GM03348 (cell line): ENCODE measurements around the gene IRF2BP2.

Experiments used
- DNase-seq: peaks from one replicate; pipeline ENCODE4 v3.0.0; 2012; ENCODE audit warnings: low spot score

Gene IRF2BP2

DNA sequence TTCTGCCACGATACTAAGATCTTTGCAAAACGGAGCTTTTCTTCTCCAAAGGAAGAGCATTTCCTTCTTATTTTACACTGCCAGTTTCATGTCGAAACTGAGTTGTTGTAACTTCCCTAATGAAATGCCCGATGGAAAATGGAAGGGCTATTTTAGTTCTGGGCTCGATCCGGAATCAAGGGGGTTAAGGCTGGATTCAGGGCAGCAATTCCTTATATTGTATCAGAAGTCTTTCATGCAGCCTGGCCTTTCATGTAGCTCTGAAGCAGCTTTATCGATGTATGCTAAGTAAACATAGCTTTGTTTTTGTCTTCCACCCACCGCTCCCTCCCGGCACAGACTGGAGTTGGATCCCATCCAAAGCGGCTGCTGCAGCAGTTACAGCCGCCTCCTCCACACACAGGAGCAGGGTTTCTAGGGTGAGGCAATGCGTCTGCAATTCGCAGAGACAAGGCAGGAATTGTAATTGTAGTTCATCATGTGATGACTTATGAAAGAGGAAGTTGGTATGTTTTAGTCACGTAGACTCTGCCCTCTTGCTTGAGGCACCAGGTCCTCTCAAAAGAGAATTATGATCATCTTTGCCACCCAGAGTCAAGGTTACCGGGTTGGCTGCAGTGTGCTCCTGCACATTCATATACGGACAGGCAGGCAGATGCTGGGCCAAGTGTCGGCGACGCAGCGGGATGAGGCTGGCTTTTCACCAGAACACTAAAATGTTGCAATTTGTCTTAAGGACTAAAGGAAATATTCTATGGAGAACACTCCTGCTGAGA lies 2.6 kb upstream of the IRF2BP2 start:
- DNase-seq: peak; percentile 84

DNA sequence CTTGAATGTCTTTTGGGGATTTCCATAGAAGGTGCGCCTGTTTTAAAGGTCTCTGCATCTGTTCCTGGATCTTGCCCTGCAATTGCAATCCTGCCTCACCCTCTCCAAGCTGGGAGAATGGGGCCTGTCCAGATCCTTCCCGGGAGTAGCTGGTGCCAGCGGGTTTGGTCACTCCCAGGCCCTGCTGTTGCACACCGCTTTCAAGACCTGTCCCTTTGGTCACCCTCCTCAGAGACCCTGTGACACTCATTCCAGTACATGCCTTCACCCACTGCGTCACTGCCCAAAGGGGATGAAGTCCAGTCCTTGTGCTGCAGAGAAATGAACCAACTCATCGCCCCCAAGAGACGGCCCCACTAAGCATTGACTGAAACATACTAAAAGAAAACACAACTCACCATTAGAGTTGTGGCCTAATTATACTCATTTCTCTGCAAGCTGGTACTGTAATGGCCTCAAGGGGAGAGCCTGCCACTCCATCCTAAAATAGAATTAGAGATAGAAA lies 1.9 kb upstream of the IRF2BP2 start:
- no peak for DNase-seq

DNA sequence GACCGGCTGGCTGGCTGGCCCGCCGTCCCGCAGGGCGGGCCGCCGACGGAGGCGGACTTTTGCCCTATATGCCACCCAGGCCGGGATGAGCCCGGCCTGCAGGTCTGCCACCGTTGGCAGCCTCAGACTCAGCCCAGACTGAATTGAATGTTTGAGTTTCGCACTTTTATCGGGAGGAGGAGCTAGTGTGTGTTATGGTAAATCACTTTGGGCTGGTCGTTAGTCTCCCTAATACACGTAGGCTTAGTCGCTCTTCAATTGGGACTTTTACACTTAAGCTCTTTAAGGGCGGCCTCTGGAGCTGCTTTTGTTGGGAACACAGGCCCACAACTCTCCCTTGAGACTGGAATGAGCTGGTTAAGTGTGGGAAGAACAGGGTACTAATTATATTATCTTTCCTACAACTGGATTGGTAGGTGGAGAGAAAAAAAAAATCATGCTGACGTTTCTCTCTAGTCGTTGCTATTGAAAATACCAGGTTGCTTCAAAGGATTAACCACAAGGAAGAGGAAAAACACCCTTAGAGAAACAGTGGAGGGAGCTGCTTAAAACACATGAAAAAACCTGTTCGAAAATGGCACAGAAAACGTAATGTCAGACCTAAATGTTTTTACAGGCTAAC lies 1.4 kb upstream of the IRF2BP2 start:
- DNase-seq: no peak

DNA sequence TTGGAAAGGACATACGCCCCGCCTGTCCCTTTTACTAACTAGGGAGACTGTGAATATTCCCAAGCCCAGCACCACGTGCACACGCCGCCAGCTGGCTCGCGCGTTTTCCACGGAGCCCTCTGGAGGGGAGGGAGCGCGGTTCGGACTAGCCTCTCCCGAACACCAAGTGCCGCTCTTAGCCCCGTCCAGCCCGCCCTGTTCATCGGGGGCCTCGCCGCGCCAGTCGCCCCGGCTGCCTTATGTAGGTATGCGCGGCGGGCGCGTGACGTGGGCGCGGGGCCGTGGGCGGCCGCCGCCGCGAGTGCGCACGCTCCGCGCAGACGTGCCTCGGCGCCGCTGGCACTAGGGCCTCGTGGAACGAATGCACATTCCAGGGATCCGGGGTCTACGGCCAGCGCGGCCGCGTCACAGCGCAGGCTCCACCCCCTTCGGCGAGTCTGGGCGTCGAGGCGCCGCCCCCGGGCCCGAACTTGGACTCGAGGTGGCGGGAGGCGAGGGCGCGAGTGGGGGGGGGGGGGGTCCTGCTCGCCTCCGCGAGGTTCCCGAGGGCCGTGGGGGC lies 767 bp upstream of the IRF2BP2 start:
- peak; percentile 93 for DNase-seq

DNA sequence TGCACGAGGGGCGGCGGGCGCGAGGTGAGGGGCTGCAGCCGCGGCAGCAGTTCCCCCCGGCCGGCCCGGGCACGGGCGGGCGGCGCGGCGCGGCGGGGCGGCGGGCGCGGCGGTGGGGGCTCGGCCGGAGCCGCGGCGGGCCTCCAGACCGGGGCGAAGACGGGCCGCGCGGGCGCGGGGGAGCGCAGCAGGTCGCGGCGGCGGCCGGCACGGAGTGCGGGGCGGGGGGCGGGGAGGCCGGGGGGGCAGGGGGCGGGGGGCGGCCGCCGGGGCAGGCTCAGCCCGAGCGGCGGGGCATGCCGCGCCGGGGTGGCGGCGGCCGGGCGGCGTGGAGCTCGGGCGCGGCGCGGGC lies 311 bp downstream of the IRF2BP2 start:
- DNase-seq: no peak

DNA sequence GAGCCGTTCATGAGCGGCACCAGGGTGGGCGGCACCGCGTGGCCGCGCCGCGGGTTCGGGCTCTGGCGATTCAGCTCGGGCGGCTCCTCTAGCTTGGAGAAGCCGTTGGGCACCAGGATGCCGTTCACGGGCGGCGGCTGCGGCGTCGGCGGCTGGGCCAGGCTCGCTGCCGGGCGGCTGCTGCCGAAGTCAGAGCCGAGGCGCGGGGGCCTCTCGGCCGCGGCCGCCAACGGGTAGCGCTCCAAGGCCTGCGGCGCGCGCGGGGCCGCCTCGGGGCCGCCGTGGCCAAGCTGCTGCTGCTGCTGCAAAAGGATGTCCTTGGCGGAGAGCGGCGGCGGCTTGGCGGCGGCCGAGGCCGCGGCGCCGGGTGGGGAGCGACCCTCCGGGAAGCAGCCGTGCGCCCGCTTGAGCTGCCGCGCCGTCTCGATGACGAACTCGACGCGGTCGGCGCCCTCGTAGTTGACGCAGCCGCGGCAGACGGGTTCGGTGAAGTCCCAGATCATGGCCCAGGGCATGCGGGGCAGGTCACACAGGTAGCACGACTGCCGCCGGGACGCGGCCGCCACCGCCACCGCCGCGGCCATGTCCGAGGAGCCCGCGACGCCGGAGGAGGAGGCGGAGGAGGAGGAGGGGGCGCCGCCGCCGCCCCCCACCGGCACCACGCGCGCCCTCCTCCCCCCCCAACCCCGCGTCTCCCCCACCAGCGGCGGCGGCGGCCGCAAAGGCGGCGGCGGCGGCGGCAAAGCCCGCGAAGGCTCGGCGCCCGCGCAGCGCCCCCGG lies 877 bp downstream of the IRF2BP2 start:
- peak; percentile 46 for DNase-seq

DNA sequence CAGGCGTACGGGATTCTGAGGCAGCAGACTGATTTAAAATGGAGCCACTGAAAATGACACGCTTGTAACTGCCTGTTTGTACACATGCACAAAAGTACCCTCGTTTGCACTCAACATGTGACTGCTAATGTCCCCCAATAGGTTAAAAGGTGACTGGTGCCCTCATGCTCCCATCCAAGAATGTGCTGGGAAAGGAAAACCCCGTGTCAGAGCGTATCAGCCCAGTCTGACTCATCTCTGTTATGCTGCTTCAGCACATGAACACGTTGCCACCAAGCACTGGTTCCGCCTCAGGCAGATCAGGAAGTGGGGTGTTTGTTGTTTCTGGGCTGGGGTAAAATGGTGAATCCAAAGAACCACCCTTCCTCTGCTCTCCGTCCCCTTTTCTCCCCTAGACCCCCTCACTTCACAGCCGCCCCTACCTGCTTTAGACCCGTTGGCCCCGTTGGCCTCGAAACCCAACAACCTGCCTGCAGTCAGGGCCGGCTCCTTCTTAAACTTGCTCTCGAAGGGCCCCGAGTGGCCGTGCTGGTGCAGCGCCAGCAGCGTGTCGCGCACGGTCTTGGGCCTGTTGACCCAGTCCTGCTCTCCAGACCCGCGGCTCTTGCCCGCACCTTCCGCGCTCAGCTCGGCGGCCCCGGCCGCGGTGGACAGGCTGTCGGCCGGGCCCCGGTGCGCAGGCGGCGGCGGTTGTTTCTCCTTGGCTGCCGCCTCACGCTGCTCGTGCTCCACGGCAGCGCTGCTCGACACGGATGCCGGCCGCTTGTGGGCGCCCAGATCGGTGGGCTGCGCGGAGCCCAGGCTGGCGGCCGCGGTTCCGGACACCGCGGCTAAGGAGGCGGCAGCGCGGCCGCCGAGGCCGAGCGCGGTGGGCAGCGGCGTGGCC lies 1.7 kb downstream of the IRF2BP2 start:
- peak; percentile 69 for DNase-seq

DNA sequence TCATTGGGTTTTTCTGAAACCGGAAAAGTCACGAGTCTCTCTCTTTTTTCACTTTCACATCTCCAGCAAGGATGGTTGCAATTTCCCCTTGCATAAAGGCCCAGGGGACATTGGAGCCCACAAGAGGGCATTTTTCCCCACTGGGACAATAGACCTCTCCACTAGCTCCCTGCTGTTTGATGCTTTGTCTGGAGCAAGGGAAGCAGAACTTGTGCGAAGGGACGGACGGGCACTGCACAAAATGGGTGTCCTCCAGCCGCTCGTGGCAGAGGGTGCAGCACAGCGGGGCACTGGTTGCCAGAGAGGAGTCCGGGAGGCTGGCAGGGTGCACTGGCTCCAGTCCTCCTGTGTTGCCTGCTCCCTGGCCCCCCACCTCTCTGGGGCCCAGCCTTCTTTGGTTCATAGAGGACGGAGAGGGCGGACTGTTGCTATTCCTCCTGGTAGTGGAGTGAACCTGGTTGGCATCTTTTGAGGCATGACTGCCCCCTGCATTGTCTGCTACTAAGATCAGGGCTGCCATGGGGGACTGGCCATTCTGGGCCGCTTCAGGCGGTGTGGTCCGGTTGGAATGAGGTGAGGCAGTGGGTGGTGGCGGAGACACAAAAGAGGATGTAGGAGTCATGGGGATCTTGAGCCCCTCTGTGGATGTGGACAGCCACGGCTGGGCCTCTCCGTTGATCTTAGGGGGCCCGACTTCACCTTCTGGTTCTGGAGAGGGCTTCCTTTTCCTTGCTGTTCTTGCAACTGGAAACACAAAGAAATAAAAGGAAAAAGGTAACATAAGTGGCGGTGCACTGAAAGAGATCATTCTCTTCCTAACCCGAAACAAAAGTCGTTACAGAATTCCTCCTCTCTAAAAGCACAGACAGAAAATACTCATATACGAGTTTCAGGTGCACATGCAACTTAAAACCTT lies 2.6 kb downstream of the IRF2BP2 start:
- no peak for DNase-seq

DNA sequence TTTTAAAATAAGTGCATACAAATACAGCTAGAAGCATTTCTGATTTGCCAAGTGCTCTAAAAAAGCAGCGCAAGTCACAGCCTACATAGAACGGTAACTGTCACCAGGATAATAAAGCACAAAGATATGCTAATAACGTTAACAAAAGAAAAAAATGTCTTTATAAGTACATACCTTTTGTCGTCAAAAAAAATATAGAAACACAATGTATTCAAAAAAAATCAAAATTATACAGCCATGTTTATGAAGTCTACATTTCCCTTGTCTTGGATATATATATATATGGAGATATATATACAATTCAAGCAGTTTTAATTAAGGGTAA lies 3.2 kb downstream of the IRF2BP2 start:
- no peak for DNase-seq

DNA sequence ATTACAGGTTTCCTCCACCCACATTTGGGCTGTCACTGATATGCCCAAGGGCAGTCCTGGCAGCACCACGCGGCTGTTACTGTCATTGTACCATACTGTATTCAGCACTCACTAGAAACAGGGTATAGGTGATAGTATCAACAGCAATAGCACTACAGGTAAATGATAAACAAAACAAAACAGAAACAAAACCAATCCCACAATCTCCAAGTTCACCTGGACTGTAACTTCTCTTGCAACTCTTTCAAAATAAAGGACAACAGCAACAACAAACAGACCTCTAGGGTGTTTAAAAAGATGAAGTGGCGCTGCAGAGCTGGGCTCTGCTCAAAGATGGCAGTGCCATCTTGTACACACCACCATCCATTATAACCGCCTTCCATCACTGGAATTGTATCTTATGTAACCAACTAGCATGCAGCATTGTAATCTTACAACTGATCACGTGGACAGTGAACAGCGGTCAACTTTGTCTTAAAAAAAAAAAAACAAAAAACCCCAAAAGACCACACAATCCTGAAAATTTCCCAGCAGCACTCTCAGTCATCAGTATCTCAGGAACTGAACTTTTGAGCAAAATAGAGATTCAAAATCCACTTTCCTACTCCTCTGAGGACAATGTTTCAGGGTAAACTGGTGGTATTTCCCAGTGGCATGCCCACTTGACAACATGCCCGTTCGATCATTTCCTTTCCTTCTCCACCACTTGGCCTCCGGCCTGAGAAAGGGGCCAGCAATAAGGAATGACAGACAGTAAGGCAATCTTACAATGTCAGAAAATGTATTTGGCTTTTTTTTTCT lies 3.8 kb downstream of the IRF2BP2 start:
- DNase-seq: no peak

DNA sequence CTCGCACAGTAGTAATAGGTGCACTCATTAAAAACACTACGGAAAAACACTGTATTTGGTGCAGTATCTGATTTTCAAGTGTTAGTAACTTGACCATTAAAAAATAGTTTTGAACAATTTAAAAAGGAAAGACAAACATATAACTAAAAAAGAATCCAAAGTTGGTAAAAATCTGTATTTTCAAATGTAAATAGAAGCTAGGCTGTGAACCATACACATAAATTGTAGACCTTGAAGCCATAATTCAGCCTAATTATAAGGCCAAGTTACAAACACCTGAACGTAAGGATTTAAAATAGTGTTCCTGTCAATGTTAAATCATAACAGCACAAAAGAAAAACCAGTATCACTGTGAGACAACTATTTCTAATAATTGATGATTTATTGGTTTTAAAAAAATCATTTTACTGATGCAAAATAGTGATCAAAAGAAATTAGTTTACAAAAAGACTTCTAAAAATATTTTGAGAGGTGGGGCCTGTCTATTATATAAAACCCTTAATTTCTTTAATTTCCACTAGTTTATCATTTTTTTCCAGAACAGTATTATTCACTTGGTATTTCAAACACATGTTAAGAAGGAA lies 4.5 kb downstream of the IRF2BP2 start:
- no peak for DNase-seq

DNA sequence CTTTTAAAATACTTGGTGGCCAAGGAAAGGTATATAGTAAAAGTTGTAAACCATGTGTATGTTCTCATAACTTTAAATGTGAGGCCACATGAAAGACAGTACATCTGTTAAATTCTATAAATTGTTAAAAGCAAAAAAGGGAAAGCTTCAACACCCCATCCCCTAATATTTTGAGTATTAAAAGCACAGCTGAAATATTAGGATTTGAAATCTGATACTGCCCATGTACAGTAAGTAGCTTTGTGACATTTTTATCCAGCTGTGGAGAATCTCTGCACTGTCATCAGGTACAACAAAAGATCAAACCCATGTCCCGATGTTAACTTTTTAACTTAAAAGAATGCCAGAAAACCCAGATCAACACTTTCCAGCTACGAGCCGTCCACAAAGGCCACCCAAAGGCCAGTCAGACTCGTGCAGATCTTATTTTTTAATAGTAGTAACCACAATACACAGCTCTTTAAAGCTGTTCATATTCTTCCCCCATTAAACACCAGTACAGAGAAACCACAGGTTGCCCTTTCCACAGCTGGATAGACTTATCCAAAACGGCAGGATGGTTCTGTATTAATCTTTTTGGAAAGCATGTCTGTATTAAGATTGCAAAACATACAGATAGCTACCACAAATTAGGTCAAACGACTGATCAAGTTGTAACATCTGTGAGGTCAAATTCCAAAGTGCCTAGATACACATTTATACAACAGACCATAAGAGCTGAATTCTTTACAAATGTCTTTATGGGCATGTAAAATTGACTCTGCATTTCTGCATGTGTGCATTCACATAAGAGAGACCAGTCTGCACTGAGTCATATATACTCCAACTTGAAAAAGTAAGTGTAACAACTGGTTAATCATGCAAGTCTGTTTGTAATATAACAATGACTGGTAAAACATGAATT lies 5.2 kb downstream of the IRF2BP2 start:
- DNase-seq: no peak

DNA sequence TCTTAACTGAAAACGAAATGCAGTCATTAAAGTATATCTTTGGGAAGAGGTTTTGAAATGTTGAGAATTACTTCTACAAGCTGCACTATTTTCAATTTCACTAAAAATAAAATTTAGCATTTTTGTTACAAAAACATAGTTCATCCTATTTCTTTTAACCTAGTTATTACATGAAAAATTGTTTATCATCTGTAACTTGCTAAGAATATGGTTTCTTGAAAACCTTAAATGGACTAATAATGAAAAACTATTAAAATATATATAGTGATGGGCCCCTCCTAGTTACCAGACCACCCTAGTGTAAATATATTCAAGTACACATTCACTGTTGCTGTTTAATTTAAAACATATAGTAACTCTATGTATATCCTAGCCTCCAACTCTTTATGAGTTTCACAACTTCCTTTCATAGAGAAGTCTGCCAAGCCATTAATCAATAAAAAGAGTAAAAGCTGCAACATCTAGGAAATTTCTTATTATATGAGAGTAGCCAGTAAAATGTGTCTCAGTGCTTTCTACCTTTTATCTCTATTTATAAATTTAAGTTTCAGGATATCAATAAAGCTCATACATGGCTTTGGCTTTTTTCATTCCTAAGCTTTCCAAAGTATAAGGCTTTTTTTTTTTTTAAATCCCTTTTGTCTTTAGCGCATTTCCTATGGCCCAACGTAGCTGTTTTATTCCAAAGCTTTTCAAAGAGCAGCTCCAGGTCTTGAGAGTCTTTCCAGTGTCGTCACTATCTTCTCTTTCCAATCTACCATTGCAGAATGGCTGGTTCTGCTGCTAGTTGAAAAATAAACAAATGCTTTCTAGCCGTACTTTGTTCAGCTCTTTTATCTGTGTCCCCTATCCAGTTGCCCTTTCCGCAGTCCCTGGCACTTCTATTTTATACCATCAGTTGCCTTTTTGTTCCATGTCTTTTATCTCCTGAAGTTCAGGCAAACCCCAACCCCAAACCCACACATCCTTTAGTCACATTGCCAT lies 6.5 kb downstream of the IRF2BP2 start:
- no peak for DNase-seq

DNA sequence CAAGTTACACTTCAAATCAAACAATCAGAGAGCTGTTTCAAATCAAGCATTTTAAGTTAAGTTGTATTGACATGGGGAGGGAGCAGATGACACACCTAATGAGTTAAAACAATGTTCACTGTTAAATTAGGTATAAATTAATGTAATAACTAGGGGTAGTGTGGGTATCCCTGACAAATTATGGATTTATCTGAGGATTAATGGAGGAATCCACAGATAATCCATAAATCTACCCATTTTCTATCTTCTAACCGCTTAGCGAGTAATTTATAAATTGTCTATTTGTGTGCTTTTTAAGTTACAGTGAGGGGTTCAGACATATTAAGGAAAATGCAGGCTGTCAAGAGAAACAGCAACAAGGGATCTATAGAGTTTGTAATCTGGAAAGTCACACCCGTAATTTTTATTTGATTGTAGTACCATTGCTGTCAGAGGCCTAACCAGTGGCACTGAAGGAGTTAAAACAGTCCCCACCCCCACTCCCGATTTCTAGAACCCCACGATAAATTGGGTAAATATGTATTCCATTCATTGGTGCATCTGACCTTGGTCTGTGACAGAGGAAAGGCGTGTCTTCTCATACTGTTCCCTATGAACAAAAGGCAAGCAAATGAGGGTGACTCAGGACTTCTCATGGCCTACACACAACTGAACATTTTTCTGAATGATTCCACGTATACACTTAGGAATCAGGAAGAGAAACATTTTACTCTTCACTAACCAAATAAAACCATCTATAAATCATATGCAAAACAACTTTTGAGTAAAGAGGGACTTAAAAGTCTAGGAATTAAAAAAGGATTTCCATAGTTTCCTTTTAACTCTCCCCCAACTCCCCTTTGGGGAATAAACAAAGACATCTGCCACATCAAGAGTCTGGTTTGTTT lies 7.4 kb downstream of the IRF2BP2 start:
- DNase-seq: peak; percentile 71

DNA sequence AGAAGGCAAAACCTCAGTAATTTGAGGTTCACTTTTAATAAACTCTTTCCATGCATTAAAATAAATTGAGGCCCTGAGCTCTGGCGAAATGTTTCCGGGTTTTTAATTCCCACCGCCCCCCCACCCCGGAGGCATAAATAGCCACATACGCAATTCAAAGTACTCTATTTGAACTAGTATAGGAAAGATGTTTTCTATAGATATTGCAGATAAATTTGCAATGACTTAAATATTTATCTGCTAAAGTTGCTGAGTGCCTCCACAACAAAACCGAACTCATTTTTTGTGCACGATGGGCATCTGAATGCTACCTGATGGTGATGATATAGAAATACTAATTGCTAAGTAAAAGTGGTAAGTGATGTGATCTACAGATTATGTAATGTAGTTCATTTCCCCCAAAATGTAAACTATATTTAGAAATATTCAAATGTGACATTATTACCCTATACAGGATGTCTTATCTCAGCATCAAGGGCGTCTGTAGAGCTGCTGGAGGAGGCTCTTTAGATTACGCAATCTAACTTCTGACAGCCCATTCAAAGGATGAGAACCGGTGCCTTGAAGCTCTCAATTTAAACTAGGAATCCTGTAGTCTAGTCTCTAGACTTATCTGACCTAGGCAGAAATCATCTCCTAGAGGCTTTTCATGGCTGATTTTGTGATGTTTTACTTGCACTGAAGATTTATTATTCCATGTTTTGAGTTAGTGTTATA lies 8.5 kb downstream of the IRF2BP2 start:
- DNase-seq: no peak
